ENCODE results near the gene FREY1.
"Not testable (repeated sequence)": the region's sequence is repeated elsewhere in the genome, so short reads cannot be mapped to it uniquely, and the experiment has no call there.

The FREY1 gene

GRCh38 chr11:45915446-45915845 is 8.4 kb upstream of the FREY1 start:
- DNase-seq (ENCODE audit: low read depth in 2 of 3, low spot score in 2 of 3), result no peak

GRCh38 chr11:45913942-45914635 is 7.0 kb upstream of the FREY1 start:
- no peak for DNase-seq (ENCODE audit: low read depth in 2 of 3, low spot score in 2 of 3)

- no peak for DNase-seq (ENCODE audit: low read depth in 2 of 3, low spot score in 2 of 3)
Observed at GRCh38 chr11:45913514-45913913, 6.4 kb upstream of the FREY1 start.

GRCh38 chr11:45910623-45911022 is 3.6 kb upstream of the FREY1 start:
- DNase-seq (ENCODE audit: low read depth in 2 of 3, low spot score in 2 of 3), result no peak

GRCh38 chr11:45909594-45910475 is 2.8 kb upstream of the FREY1 start:
- DNase-seq (ENCODE audit: low read depth in 2 of 3, low spot score in 2 of 3), result no peak

GRCh38 chr11:45907911-45908370 is 870 bp upstream of the FREY1 start:
- no peak for DNase-seq (ENCODE audit: low read depth in 2 of 3, low spot score in 2 of 3)

DNA sequence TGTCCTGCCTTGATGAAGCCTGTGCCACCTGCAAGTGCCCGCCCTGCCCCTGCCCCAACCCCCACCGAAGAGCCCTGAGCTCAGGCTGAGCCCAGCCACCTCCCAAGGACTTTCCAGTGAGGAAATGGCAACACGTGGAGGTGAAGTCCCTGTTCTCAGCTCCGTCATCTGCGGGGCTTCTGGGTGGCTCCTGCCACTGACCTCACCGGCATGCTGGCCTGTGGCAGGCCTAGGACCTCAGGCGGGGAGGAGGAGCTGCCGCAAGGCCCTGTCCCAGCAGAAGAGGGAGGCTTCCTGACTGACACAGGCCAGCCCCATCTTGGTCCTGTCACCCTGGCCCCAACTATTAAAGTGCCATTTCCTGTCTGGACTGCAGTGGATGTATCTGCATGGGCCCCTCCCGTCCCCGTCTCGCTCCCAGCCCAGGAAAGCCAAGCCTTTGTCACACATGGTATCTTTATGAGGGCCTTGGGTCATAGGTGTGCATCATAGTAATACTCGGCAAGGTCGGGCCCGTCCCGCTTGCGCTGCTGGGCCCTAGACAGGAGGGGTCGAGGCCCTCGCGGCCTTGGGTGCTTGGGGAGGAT is 882 bp downstream of the FREY1 start:
- DNase-seq (ENCODE audit: low read depth in 2 of 3, low spot score in 2 of 3), result no peak

DNA sequence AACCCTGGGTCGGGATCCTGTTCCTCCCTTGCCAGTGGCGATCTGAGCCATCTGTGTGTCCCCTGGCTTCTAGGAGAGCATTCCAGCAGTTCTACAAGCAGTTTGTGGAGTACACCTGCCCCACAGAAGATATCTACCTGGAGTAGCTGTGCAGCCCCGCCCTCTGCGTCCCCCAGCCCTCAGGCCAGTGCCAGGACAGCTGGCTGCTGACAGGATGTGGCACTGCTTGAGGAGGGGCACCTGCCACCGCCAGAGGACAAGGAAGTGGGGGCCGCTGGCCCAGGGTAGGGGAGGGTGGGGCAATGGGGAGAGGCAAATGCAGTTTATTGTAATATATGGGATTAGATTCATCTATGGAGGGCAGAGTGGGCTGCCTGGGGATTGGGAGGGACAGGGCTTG is 1.5 kb downstream of the FREY1 start:
- DNase-seq (ENCODE audit: low read depth in 2 of 3, low spot score in 2 of 3), result not testable (repeated sequence)

GRCh38 chr11:45905095-45905494 is 2.0 kb downstream of the FREY1 start:
- no peak for DNase-seq (ENCODE audit: low read depth in 2 of 3, low spot score in 2 of 3)

DNA sequence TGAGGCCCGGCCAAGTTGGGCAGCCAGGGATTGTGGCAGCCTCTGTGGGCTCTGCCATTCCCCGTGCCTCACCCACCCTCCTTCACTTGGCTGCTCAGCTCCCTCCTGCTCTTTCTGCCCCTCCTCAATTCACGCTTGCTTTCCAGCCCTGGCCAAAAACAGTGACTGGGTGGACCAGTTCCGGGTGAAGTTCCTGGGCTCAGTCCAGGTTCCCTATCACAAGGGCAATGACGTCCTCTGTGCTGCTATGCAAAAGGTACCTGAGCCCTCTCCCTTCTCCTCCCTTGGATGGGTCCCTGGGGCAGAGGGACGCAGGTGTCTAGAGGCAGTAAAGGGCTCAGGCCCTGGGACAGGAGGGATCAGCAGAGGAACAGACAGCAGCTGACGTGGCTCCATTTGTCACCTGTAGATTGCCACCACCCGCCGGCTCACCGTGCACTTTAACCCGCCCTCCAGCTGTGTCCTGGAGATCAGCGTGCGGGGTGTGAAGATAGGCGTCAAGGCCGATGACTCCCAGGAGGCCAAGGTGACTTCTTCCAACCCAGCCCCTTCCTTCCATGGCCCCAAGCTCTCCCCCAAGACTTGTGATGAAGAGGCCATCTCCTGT is 2.7 kb downstream of the FREY1 start:
- no peak for DNase-seq (ENCODE audit: low read depth in 2 of 3, low spot score in 2 of 3)

GRCh38 chr11:45902452-45903380 is 4.4 kb downstream of the FREY1 start:
- no peak for DNase-seq (ENCODE audit: low read depth in 2 of 3, low spot score in 2 of 3)

- DNase-seq (ENCODE audit: low read depth in 2 of 3, low spot score in 2 of 3), result no peak
Observed at GRCh38 chr11:45901626-45902025, 5.4 kb downstream of the FREY1 start.

DNA sequence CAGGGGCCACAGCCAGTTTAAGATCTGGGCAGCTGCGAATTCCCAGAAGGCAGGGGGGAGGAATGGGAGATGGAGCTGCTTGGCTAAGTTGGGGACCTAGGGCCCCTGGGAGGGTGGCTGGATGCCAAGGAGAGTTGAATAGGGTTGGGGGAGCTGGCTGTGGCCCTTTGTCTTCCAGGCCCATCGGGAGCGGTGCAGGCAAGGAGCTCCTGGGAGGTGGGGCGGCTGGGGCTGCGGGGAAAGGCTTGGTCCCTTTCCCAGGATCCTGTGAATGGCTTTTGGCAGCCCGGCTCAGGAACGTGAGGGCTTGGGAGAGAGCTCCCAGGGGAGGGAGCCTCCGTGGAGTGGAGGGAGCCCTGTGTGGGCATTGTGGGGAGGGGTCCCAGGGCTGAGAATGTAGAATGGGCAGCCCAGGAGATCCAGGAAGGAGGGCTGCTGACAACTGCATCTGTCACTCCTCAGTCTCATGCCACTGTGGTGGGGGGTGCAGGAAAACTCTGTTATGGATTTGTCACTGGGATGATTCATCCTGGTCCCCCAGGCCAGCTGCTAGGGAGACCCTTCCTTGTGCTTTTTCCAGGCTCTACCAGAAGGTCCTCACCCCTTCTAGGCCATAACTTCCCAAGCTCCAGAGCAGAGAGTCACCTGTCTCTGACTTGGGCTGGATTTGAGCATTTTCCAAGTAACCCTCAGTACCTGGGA is 6.0 kb downstream of the FREY1 start:
- DNase-seq (ENCODE audit: low read depth in 2 of 3, low spot score in 2 of 3), result no peak

- not testable (repeated sequence) for DNase-seq (ENCODE audit: low read depth in 2 of 3, low spot score in 2 of 3)
Observed at GRCh38 chr11:45900175-45900800, 6.8 kb downstream of the FREY1 start.

DNA sequence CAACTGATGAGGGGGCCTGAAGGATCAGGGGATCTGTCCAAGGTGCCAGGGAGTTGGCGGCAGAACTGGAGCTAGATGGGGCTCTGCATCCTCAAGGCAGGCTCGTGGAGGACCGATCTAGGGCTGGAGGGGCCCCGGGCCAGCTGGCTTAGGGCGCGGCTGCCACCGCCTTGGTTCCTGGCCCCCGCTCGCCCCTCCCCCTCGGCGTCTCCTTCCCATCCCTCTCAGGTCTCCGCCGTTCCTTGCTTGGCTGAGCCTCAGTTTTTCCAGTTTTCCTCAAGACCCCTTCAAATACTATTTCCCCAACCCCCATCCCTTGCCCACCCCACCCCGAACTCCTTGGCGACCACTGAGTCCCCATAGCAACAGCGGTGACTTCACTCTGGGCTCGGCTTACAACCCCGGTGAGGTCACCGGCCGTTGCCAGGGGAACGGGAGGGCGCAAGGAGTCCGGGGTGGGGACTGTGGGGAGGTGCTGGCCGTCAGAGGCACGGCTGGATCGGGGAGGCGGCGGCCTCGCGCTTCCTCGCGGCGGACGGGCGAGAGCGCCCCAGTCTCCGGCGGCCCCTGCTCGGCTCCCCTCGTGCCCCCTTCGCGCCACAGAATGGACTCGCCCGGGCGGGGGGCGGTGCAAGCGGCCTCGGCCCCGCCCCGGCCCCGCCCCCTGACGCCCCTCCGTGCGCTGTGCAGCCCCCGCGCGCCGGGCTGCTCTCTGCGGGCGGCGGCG is 7.5 kb downstream of the FREY1 start:
- DNase-seq (ENCODE audit: low read depth in 2 of 3, low spot score in 2 of 3), result peak in 2 of 3 experiments; percentile 31 to 32

DNA sequence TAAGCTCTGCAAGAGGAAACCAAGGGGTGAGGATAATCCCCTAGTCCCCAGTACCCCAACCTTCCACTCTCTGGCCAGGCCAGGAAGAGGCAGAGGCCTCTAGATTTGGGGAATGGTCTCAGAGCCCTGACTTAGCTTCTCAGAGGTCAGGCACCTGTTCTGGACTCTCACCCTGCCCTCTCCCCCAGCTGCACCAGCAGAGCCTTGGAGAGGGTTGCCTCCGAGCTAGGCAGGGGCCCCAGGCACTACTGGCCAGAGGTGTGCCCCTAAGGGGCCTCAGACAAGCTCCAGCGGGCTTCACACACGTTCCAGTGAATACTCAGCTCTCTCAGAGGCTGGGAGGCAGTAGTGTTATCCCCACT is 8.0 kb downstream of the FREY1 start:
- no peak for DNase-seq (ENCODE audit: low read depth in 2 of 3, low spot score in 2 of 3)

DNA sequence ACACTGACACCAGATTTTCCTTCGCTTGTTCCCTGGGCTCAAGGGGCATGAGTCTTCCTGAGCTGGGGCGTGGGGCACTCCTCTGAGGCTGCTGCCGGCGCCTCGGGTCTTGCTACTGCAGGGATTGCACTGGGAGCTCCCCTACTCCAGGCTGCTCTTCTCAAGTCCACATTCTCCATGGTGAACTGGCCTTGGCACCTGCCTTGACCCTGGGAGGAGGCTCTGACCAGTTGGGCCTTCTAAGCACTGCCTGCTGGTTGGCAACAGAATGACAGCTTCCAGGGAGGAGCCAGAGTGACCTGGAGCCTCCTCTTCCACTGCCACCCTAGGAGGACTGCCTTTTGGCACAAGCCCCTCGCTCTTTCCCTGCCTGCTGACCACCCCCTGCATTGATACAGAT is 9.5 kb downstream of the FREY1 start:
- DNase-seq (ENCODE audit: low read depth in 2 of 3, low spot score in 2 of 3), result no peak

GRCh38 chr11:45896422-45896984 is 10.6 kb downstream of the FREY1 start:
- no peak for DNase-seq (ENCODE audit: low read depth in 2 of 3, low spot score in 2 of 3)

Data from activated CD8-positive, alpha-beta memory T cell treated with anti-CD3 and anti-CD28 coated beads for 48 hours (primary cell).